NCI-H2227 treated with DMSO at 0.1 percent for 48 hours (cell line): ENCODE results near the gene GREB1.
A peak's percentile ranks its signal among the peaks of the same experiment; 100 is the strongest.

Experiments used
- DNase-seq: peaks from one replicate; lab custom pipeline; 2025; lab: John Stamatoyannopoulos, UW

The GREB1 gene

DNA sequence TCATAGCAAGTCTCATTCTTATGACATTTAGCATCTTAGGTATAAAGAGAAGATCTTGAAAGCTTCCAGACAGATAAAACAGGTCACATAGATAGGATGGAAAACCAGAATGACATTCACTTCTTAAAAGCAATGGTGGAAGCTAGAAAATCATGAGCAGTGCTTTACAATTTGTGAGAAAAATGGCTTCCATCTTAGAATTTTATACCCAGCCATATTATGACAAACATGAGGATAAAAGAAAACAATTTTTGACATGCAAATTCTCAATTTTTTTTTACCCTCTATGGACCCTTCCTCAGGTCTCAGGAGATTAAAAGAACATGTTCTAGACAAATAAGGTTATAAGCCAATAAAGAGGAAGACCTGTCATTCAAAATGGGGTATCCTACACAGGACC is 129.0 kb downstream of the GREB1 start:
- DNase-seq = no peak

DNA sequence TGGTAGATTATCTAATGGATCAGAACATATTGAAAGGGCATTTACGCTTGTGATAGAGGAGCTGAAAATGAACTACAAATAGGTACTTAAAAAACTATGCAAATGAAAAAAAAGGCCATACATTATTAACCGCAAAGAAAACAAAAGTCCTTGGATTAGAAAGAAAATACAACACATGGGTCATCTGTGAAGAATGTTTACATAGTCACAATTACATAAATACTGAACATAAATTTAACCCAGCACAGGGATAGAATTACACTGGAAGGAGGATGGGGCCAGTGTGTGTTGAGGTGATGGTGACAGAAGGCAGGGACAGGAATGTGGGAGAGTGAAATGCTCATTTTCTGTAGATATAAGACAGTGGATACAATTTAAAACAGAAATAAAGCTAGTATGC is 129.6 kb downstream of the GREB1 start:
- no peak for DNase-seq

DNA sequence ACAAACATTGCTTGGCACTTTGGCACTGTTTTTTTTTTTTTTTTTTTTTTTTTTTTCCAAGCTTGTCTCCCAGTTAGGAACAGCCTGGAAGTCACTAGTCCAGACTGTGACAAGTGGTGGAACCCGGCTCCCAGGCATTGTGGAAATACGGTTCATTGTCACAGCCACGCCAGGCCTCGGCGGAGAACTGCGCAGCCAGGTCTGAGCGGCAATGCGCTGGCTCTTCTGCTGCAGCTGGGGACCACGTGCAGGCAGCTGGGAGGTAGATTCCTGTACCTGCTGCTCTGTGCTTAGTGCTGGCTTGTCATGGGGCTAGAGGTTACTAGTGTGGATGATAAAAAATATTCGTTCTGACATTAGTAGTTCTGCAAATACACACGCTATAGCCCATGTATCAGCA is 131.2 kb downstream of the GREB1 start:
- no peak for DNase-seq

DNA sequence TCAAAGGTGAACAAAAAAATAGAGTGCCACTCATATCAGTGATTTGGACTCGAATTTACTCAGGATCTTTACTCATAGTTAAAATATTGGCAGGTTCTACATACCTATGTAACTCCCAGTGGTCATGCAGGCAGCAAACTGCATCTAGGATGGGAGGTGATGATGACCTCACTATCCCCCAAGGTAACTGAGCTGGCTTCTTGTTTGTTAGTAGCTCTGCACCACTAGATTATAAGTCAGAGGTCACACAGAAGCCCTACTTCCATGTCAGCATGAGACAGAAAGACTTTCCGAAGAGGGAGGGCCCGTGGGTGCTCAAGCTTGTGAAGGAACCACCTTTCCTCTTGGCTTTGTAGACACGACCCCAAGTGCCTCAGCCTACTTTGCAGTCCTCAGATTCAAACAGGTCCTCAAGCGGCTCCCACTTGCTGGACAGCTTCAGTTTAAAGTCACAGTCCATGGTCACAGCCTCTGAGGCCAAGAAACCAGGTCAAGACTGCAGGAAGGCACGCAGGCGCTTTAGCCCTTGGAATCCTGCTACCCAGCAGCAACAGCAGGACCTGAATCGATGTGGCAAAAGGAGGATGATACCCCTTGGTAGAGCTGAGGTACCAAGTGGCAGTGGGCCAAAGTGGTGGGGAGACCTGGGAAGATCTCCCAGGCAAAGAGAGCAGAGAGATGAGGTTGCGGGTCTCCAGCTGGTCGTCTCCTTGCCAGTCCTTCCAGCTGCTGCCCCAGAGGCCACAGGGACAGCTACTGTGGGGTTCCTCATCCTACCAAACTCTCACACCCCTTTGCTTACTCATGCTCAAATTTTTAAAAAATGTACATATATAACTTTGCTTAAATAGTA is 131.9 kb downstream of the GREB1 start:
- no peak for DNase-seq

DNA sequence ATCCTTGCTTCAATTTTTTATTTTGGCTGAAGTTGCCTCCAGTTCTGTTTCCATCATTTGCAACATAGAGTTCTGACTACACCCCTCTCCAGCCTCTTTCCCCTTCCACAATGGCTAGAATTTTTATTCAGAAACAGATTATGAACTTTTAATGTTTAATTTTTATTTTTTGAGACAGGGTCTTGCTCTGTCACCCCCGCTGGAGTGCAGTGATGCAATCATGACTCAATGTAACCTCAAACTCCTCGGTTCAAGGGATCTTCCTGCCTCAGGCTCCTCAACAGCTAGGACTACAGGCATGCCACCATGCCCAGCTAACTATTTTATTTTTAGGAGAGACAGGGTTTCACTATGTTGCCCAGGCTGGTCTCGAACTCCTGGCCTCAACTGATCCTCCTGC is 133.3 kb downstream of the GREB1 start:
- DNase-seq = no peak

DNA sequence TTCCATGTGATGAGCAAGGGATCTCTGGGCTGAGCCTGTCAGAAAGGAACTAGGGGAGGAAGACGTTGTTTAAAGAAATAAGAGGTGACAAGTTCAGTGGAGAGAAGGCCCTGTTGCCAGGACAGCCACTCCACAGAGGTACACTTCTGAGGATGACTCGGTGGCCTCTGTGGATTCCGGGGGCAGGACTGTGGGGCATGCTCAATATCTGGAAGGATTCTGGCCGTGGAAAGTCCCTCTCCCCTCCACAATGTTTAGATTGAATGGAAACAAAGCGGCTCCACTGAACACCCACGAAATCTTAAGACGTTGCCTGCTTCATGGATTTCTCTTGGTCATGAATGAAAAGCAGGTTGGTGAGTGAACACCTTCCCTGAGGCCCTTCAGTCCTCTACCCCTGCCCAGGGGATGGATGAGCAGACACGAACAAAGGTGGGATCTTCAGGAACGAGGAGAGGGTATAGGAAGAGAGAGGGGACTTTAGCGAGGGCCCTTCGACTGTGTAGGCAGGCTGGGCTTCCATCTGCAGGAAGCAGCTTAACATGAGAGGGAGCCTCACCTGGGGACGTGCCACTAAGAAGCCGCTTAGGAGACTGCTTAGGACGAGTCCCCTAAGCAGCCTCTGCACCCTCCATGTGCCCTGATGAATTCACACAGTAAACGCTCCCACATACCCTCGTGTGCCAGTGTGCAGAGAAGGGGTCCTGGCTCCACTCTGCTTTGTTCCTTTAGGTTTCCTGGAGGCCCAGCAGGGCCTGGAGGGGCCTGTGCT is 134.2 kb downstream of the GREB1 start:
- no peak for DNase-seq

DNA sequence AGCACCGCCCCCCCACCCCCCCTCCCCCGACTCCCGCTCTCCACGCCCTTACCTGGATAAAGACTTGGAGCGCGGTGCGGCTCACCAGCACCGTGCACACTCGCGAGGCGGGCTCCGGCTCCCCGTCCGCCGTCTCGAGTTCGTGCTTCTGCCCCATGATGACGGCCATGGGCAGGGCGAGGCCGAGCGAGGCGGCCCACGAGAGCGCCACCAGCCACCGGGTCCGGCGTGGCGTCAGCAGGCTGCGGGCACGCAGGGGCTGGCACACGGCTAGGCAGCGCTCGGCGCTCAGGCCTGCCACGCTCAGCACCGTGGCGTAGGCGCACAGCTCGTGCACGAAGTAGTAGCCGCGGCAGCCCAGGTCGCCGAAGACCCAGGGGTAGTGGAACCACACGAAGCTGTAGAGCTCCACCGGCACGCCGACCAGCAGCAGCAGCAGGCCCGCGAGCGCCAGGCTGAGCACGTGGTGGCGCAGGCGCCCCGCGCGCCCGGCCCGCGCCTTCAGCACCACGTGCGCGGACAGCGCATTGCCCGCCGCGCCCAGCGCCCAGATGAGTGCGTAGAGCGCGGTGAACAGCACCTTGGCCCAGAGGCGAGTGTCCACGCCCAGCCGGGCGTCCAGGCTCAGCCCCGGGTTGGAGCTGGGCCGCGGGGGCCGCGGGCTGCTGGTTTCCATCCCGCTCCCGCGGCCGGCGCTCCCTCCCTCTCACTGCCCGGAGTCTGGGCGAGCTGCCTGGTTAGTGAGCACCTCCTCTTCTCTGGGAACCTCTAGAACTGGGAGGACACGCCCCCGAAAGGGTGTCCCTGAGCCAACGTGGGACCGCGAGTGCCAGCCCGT is 135.8 kb downstream of the GREB1 start, which contains the start of gene NTSR2:
Gene NTSR2, minus strand, starts transcription at position 742 of the 838 bp plus-strand sequence. Its CDS starts 66 bp downstream, at position 676.
- no peak for DNase-seq

DNA sequence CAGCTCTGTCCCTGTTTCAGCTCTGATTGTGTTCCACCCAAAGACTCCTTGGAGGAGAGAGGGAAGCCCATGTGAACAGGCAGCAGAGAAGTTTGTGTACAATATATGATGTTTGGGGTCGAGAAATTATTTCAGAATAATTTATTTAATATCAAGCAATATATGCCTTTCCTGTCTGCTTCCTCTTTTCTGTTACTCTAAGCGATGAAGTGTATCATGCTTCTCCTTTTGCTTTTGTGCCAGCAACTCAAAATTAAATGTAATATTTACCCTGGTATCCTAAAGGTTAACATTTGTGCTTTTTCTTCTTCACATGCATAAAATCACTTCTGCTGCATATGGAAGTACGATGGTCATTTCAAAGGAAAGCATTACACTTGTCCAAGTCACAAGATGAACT is 138.6 kb downstream of the GREB1 start:
- DNase-seq = no peak

DNA sequence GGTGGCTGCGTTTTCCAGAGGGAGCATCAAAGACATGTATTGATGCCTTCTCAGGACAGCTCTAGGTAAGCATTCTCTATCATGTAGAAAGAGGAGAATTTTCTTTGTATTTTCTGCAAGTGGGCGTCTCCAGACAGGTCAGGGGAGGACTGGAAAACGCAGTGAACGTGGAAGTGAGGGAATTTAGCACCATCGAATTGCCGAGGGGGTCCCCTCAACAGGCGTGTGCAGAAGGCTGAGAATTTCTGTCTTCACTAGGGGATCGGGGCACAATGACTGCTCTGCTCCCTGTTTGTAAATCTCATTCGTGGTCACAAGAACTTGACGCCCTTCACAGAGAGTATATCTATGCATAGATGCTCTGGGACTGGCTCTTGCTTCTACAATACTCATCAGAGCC is 141.1 kb downstream of the GREB1 start:
- no peak for DNase-seq

DNA sequence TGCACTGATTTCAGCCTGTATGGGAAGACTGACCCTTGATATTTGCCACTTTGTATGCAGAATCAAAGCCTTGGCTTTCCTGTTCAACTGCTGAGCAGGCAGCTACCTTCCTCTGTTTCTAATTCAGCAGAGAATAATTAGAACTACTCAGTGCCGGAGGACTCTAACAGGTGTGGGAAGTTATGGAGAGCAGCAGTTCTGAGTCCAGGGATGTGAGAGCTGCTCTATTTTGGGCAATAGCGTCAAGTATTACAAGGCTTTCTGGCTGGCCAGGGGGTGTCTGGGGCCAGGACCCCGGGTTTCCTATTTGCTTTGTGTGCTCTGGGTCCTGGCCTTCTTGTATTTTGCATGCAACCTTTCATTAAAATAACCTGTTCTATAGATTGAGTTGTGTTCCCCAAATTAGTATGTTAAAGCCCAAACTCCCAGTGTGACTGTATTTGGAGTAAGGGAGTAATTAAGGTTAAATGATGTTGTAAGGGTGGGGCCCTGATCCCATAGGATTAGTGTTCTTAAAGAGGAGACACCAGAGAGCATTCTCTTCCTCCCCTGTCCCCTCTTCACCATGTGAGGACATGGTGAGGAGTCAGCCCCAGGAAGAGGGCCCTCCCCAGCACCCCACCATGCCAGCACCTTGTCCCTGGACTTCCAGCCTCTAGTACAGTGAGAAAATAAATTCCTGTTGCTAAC is 141.7 kb downstream of the GREB1 start:
- no peak for DNase-seq

DNA sequence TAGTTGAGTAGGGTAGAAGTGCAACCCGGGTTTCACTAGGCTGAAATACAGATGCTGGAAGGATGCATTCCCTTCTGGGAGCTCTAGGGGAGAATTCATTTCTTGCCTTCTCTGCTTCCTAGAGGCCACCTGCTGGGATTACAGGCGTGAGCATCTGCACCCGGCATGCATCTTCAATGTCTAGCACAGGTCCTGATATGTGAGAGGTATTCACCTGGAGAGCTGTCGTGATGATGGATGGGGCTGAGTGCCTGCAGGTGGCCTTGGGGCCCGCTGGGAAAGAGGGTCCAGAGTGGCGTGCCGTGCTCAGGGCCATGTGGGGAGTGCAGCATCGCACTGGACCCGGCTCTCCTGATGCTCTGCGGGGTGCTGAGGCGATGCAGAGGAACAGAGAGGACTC is 142.8 kb downstream of the GREB1 start:
- DNase-seq = no peak

DNA sequence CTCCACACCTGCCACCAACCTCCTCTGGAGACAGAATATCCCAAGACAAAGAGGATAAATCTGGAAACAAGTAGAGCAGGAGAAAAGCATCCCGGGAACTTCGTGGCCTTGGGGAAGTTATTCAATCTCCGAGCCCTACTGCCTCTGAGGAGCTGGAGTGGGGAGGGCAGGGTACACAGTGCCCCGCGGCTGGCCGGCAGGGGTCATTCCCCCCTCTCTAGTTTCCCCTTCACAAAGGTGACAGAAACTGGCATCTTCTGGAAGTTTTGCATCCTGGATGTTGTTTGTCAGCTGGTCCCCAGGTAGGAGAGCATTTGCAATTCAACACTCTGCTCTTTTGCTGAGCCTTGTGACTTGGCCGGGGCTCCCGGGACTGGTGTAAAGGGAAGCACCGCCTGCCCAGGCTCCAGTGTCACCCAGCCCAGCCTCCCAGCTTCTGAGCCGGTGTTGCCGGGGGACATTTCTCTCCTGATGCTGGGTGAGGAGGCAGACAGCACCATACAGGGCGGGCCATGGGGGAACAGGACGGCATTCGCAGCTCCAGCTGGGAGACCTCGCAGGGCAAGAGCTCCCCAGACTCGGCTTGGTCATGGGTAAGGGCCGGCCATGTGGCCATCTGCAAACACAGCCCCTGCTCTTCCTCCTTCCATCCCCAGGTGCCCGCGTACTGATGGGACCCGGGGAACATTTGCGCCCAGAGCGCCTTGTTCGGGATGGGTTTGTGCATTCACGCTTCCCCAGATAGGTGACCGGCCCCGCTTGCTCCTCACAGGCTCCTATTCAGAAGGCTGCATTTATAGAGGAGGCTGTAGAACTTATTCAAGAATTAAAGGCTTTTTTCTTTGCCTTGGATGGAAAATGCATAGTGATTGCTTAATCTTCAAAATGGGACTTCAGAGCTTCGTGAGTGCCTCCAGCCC is 143.6 kb downstream of the GREB1 start:
- no peak for DNase-seq

DNA sequence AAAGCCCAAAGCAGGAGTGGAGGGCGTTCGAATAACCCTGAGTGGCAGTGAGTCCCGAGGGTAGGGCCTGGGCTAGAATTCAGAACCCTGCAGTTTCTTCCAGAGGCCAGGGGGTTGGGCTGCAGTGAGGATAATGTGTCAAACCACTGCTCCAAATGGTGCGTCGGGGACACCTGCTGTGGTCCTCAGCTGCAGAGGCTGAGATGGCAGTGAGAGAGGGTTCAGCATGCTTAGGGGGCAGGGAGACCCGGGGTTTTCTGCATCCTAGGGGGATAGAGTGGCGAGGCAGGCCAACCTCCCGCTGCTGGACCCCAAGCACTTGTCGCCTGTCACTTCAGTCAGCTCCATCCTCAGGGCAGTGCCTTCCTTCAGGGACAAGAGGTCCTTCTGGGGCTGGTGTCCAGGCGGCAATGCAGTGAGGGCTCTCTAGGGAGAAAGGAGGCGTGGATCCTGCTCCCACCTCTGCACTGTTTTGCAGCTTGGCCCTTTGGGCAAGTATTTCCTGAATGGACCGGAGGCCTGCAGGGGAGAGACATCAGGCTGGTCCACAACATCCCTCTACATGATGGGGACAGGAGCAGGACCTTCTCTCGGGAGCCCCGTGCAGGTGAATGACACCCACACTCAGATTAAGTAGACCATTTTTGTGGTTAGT is 144.6 kb downstream of the GREB1 start:
- no peak for DNase-seq

DNA sequence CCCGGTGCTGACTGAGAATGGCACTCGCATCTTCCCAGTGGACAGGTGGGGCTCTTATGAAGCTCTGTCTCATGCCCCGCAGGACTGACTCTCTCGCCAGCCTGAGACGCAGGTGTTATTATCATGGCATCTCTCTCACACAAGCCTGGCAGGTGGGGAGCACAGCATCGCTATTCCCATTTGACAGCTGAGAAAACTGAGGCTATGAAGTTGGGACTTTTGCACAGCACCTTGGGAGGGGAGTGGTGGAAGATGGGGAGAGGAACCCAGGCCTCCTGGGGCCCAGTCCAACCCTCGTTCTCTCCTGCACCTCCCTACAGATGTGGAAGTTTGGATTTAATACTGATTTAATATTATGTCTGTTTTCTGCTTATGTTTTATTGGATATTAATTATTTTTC is 145.2 kb downstream of the GREB1 start:
- DNase-seq = no peak

DNA sequence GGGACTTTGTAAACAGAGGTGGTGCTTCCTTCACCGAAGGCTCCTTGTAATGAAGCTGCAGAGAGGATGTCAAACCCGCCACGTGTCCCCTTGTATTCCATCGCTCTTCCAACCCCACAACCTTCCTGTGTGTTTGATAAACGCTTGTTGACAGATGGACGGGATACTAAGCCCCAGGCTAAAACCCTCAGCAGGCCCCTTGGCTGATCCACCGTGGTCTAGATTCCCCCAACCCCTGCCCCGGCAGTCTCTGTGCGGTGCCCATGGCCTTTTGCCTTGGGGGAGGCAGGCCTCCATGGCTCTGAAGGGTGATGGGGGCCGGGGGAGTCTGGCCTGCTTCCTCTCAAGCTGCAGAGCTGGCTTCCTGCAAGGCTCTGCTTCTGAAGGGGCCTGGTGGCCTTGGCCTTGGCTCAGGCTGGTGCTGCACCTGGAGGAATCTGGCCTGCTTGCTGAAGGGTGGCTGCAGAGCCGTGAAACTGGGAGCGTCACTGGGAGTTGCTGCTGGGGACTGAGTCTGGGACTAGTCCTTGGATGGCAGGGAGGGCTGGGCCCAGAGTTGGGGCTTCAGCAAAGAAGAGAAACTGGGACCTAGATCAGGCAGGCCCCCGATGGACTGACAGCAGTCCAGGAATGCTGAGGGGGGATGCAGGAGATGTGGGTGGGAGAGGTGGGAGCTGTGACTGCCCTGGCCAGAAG is 145.8 kb downstream of the GREB1 start:
- no peak for DNase-seq

DNA sequence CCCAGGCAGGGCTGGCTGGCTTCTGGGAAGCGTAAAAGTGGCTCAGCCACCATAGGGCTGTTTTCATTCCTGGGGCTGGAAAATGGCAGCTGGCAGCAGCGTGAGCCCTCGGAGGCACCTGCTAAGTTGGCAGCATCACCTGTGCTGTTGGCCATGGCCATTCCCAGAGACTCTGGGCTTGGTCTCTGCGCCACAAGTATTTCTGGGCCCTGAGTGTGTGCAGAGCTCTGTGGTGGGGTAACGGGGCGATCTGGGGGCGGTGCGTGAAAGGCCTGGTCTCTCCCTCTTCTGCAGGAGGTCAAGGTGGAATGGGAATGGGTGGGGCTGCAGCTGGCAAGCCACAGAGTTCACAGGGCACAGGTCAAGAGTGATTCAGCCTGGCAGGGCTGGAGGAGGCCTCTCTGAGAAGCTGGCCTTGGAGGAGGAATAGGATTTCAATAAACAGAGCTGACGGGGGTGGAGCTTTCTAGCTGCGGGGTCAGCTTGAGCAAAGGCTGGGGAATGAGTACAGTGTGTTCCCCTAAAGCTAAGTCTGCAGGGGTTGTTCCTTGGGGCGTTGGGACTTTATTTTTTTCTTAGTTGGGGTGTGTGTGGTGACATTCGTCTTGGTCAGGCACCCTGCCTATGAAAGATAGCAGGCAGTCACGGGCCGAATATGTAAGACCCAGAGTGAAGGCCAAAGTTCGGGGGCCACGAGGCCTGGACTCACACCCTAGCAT is 146.5 kb downstream of the GREB1 start:
- DNase-seq = peak; percentile 10

DNA sequence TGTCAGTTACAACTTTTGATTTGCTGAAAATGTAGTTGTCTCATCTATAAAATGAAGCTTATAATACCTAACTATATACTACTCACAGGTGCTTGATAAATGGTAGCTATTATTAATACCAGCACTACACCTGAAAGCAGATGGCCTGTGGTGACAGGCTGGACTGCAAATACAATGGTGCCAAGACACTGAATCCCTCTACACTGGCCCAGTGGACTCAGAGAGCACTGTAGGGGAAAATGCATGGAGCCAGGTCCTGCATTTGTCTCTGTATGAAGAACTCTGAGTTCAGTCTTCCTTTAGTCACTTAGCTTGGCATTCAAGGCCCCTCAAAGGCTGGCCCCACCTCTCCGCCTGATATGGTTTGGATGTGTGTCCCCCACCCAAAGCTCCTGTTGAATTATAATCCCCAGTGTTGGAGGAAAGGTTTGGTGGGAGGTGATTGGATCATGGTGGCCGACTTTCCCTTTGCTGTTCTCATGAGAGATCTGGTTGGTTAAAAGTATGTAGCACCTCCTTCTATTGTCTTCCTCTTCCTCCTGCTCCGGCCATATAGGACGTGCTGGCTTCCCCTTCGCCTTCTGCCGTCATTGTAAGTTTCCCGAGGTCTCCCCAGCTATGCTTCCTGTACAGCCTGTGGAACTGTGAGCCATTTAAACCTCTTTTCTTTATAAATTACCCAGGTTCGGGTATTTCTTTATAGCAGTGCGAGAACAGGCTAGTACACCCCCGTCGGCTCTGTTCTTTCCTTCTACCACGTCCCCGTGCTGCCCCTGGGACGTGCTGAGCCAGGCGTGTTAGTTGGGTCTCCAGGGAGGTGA is 147.3 kb downstream of the GREB1 start:
- no peak for DNase-seq
